ENCODE results near the gene HMCN2.

HMCN2 gene

GRCh38 chr9:130385257-130385656 lies 119.7 kb downstream of the HMCN2 start:
- no peak for DNase-seq (ENCODE audit: low read depth, low spot score)
- no peak for TF ChIP-seq CTCF (IDR thresholded peaks at IDR 0.05; ENCODE audit: low read depth, low read length)
- H3K4me3 ChIP-seq (ENCODE audit: low read depth, low read length): no peak overlapping the region
- in situ Hi-C loops (cut with HindIII; ENCODE audit: low sequenced_read_pairs): no loop called here

- H3K4me3 ChIP-seq (ENCODE audit: low read depth, low read length): no peak overlapping the region
These were observed 121.8 kb downstream of the HMCN2 start for GRCh38 chr9:130387398-130387797.

GRCh38 chr9:130387905-130388304 lies 122.3 kb downstream of the HMCN2 start:
- no peak for TF ChIP-seq CTCF (IDR thresholded peaks at IDR 0.05; ENCODE audit: low read depth, low read length)
- no peak overlapping the region for H3K4me3 ChIP-seq (ENCODE audit: low read depth, low read length)
- no peak for DNase-seq (ENCODE audit: low read depth, low spot score)
- in situ Hi-C loops (cut with HindIII; ENCODE audit: low sequenced_read_pairs): no loop called here

More at GRCh38 chr9:130387398-130387797, 121.8 kb downstream of the HMCN2 start:
- TF ChIP-seq CTCF (IDR thresholded peaks at IDR 0.05; ENCODE audit: low read depth, low read length): no peak
- DNase-seq (ENCODE audit: low read depth, low spot score): no peak
- in situ Hi-C loops (cut with HindIII; ENCODE audit: low sequenced_read_pairs): no loop called here

DNA sequence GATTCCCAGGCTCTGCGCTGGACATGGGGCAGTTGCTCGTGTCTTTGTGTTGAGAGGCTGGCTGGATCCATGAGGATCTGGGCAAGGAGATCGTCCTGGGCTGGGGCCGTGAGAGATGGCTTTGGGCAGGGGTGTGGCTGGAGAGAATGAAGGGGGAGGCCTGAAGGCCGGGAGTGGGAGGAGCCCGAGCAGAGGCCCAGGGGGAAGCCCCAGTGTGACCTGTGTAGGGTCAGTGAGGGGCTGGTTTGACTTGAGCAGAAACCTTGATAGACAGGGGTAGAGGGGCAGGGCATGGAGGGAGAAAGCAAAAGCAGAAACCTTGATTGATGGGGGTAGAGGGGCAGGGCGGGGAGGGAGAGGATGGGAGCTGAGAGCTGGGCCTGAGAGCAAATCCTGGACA lies 124.8 kb downstream of the HMCN2 start:
- TF ChIP-seq CTCF (IDR thresholded peaks at IDR 0.05; ENCODE audit: low read depth, low read length): no peak
- H3K4me3 ChIP-seq (ENCODE audit: low read depth, low read length): no peak overlapping the region
- in situ Hi-C loops (cut with HindIII; ENCODE audit: low sequenced_read_pairs): no loop called here
- DNase-seq (ENCODE audit: low read depth, low spot score): no peak

DNA sequence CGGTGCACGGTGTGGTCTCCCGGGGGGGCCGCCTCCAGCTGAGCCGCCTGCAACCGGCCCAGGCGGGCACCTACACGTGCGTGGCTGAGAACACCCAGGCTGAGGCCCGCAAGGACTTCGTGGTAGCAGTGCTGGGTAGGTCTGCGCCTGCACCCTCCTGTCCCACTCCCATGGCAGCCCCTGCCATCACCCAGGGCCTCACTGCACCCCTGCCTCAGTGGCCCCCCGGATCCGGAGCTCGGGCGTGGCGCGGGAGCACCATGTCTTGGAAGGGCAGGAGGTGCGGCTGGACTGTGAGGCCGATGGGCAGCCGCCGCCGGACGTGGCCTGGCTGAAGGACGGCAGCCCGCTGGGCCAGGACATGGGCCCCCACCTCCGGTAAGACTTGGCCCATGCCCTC lies 125.4 kb downstream of the HMCN2 start:
- TF ChIP-seq CTCF (IDR thresholded peaks at IDR 0.05; ENCODE audit: low read depth, low read length): no peak
- no peak overlapping the region for H3K4me3 ChIP-seq (ENCODE audit: low read depth, low read length)
- in situ Hi-C loops (cut with HindIII; ENCODE audit: low sequenced_read_pairs): no loop called here
- DNase-seq (ENCODE audit: low read depth, low spot score): no peak

- DNase-seq (ENCODE audit: low read depth, low spot score): no peak
- no peak overlapping the region for H3K4me3 ChIP-seq (ENCODE audit: low read depth, low read length)
- in situ Hi-C loops (cut with HindIII; ENCODE audit: low sequenced_read_pairs): no loop called here
- TF ChIP-seq CTCF (IDR thresholded peaks at IDR 0.05; ENCODE audit: low read depth, low read length): no peak
These were observed 126.3 kb downstream of the HMCN2 start for GRCh38 chr9:130391866-130392265.

DNA sequence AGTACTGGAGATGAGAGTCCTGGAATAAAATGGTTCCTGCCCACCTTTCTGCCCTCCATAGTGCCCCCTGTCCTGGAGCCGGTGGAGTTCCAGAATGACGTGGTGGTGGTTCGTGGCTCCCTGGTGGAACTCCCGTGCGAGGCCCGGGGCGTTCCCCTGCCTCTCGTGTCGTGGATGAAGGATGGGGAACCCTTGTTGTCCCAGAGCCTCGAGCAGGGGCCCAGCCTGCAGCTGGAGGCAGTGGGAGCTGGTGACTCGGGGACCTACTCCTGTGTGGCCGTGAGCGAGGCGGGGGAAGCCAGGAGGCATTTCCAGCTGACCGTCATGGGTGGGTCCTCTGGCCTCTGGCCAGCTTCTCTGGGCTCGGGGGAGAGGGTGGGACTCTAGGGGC lies 128.1 kb downstream of the HMCN2 start:
- in situ Hi-C loops (cut with HindIII; ENCODE audit: low sequenced_read_pairs): no loop called here
- no peak overlapping the region for H3K4me3 ChIP-seq (ENCODE audit: low read depth, low read length)
- DNase-seq (ENCODE audit: low read depth, low spot score): no peak
- TF ChIP-seq CTCF (IDR thresholded peaks at IDR 0.05; ENCODE audit: low read depth, low read length): no peak
